Measurements from ENCODE around the gene TMEM250. TPM values are rescaled to one million over a fixed set of nuclear protein-coding genes. Genes with fewer than 3 reads are reported as not detected.
A peak's percentile ranks its signal among the peaks of the same experiment; 100 is the strongest.

Gene TMEM250
- total and polyA plus RNA-seq, 10 donors = 10.7 to 31.3 (median 25.8) TPM

GRCh38 chr9:136144450-136144849, 25.8 kb upstream of the TMEM250 start:
- H3K27me3 ChIP-seq (replicated peaks in 1 of 7) = peaks cover 0 to 77% (median 44%) of the 10 kb centered on the region in 7 donors
- no peak for DNase-seq
- TF ChIP-seq CTCF (IDR thresholded peaks at IDR 0.05 in 8 of 11, conservative IDR thresholded peaks at IDR 0.05 in 3 of 11) = no peak
- no peak for TF ChIP-seq POLR2AphosphoS5 (IDR thresholded peaks at IDR 0.05)
- TF ChIP-seq POLR2A (IDR thresholded peaks at IDR 0.05) = no peak
- H3K4me3 ChIP-seq = no peak overlapping the region
- intact Hi-C loops (cut with DNase I; ENCODE audit: low total_unique reads) = no loop called here
- H3K4me1 ChIP-seq = no peaks in the 10 kb centered on the region
- H3K27ac ChIP-seq = no peak overlapping the region
- no peaks in the 10 kb centered on the region for H3K9me3 ChIP-seq
- H3K36me3 ChIP-seq = no peaks in the 10 kb centered on the region
- WGBS, 5 donors = 80 to 92% (median 83%) methylated on average over 10 to 11 of the region's 11 CpGs

GRCh38 chr9:136143215-136144001, 24.7 kb upstream of the TMEM250 start:
- no peaks in the 10 kb centered on the region for H3K9me3 ChIP-seq
- H3K27me3 ChIP-seq (replicated peaks in 1 of 7) = peaks cover 0 to 79% (median 48%) of the 10 kb centered on the region in 7 donors
- no peak for DNase-seq
- no peak overlapping the region for H3K27ac ChIP-seq
- no peaks in the 10 kb centered on the region for H3K36me3 ChIP-seq
- H3K4me1 ChIP-seq = peaks cover 0 to 3% (median 0%) of the 10 kb centered on the region in 6 donors
- no peak overlapping the region for H3K4me3 ChIP-seq
- intact Hi-C loops (cut with DNase I; ENCODE audit: low total_unique reads) = no loop called here
- TF ChIP-seq CTCF (IDR thresholded peaks at IDR 0.05 in 8 of 11, conservative IDR thresholded peaks at IDR 0.05 in 3 of 11) (peak in 6 of 11 experiments; percentile 18 to 39 (median 27)), POLR2A (IDR thresholded peaks at IDR 0.05) (no peak)
- 16 to 57% (median 45%) methylated on average over 8 to 16 of the region's 16 CpGs for WGBS, 5 donors

GRCh38 chr9:136142859-136143214, 24.2 kb upstream of the TMEM250 start:
- Histone ChIP-seq H3K27ac (no peak overlapping the region), H3K27me3 (replicated peaks in 1 of 7) (peaks cover 0 to 79% (median 42%) of the 10 kb centered on the region in 7 donors), H3K4me1 (peaks cover 0 to 6% (median under 1%) of the 10 kb centered on the region in 6 donors), H3K4me3 (no peak overlapping the region), H3K9me3 (no peaks in the 10 kb centered on the region), H3K36me3 (no peaks in the 10 kb centered on the region)
- DNase-seq = no peak
- WGBS, 5 donors = 49 to 72% (median 62%) methylated on average over 6 to 13 of the region's 13 CpGs
- intact Hi-C loops (cut with DNase I; ENCODE audit: low total_unique reads) = no loop called here
- TF ChIP-seq POLR2A (IDR thresholded peaks at IDR 0.05) (no peak), POLR2AphosphoS5 (IDR thresholded peaks at IDR 0.05) (no peak), CTCF (IDR thresholded peaks at IDR 0.05 in 8 of 11, conservative IDR thresholded peaks at IDR 0.05 in 3 of 11) (no peak)

GRCh38 chr9:136142414-136142796, 23.7 kb upstream of the TMEM250 start:
- no peak for DNase-seq
- Histone ChIP-seq H3K27me3 (replicated peaks in 1 of 7) (peaks cover 0 to 79% (median 38%) of the 10 kb centered on the region in 7 donors), H3K9me3 (no peaks in the 10 kb centered on the region), H3K36me3 (no peaks in the 10 kb centered on the region), H3K27ac (no peak overlapping the region), H3K4me3 (no peak overlapping the region), H3K4me1 (peaks cover 0 to 11% (median 2%) of the 10 kb centered on the region in 6 donors)
- intact Hi-C loops (cut with DNase I; ENCODE audit: low total_unique reads) = no loop called here
- WGBS, 5 donors = 71 to 92% (median 74%) methylated on average over 5 to 6 of the region's 6 CpGs
- TF ChIP-seq POLR2AphosphoS5 (IDR thresholded peaks at IDR 0.05) (no peak), CTCF (IDR thresholded peaks at IDR 0.05 in 8 of 11, conservative IDR thresholded peaks at IDR 0.05 in 3 of 11) (no peak), POLR2A (IDR thresholded peaks at IDR 0.05) (no peak)
